Measurements from ENCODE around the gene PCDHB2. TPM values are rescaled to one million over a fixed set of nuclear protein-coding genes. Genes with fewer than 3 reads are reported as not detected.

The PCDHB2 gene
- polyA plus RNA-seq, 2 of the 4 experiments (the other 2 are of a cell fraction), result 3.4 to 5.0 TPM

DNA sequence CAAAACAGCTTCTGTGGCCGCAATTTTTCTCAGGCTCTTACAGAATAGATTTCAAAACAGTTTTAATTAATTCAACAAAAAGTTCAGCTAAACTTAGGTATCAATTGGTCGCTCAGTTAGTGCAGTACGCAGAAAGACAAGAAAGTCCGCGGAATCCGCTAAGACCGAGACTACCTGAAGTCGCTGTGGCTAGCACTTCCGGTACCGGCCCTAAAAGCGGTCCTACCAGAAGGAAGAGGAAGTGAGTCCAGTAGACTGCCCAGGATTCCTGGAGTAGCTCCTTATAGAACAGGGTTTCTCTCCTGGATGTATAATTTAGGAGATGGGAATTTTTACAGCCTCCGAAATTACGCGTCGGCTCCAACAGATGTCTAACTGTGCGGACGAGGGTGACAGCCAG lies 16.6 kb upstream of the PCDHB2 start:
- POLR2A ChIA-PET, result no interaction called here
- TF ChIP-seq SREBF2 (IDR thresholded peaks at IDR 0.05), result no peak
- no peak for TF ChIP-seq HES2 (IDR thresholded peaks at IDR 0.05)
- TF ChIP-seq MYC (IDR thresholded peaks at IDR 0.05; ENCODE audit: borderline replicate concordance, low read length), result no peak
- TF ChIP-seq, protein P1, sequence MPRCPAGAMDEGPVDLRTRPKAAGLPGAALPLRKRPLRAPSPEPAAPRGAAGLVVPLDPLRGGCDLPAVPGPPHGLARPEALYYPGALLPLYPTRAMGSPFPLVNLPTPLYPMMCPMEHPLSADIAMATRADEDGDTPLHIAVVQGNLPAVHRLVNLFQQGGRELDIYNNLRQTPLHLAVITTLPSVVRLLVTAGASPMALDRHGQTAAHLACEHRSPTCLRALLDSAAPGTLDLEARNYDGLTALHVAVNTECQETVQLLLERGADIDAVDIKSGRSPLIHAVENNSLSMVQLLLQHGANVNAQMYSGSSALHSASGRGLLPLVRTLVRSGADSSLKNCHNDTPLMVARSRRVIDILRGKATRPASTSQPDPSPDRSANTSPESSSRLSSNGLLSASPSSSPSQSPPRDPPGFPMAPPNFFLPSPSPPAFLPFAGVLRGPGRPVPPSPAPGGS (IDR thresholded peaks at IDR 0.05), result no peak
- no peak for TF ChIP-seq ZSCAN20 (CRISPR knock-in tag; IDR thresholded peaks at IDR 0.05)
- TF ChIP-seq, protein P2, sequence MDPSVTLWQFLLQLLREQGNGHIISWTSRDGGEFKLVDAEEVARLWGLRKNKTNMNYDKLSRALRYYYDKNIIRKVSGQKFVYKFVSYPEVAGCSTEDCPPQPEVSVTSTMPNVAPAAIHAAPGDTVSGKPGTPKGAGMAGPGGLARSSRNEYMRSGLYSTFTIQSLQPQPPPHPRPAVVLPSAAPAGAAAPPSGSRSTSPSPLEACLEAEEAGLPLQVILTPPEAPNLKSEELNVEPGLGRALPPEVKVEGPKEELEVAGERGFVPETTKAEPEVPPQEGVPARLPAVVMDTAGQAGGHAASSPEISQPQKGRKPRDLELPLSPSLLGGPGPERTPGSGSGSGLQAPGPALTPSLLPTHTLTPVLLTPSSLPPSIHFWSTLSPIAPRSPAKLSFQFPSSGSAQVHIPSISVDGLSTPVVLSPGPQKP (IDR thresholded peaks at IDR 0.05; ENCODE audit: low read depth, low read length), result no peak
- no peak for TF ChIP-seq RAD21 (conservative IDR thresholded peaks at IDR 0.05 in 1 of 2, IDR thresholded peaks at IDR 0.05 in 1 of 2)
- TF ChIP-seq, protein P3, sequence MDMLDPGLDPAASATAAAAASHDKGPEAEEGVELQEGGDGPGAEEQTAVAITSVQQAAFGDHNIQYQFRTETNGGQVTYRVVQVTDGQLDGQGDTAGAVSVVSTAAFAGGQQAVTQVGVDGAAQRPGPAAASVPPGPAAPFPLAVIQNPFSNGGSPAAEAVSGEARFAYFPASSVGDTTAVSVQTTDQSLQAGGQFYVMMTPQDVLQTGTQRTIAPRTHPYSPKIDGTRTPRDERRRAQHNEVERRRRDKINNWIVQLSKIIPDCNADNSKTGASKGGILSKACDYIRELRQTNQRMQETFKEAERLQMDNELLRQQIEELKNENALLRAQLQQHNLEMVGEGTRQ (IDR thresholded peaks at IDR 0.05), result no peak
- no peak for TF ChIP-seq JUNB (IDR thresholded peaks at IDR 0.05)
- no peak for TF ChIP-seq NPAS2 (CRISPR knock-in tag; IDR thresholded peaks at IDR 0.05; ENCODE audit: borderline replicate concordance)
- no peak for TF ChIP-seq CHD2 (IDR thresholded peaks at IDR 0.05; ENCODE audit: low read length, partially characterized antibody)
- no peak for TF ChIP-seq CTCF (IDR thresholded peaks at IDR 0.05)
- no peak for TF ChIP-seq MAX (IDR thresholded peaks at IDR 0.05)
- TF ChIP-seq HOXA7 (CRISPR knock-in tag; IDR thresholded peaks at IDR 0.05), result no peak
- TF ChIP-seq HEYL (CRISPR knock-in tag; IDR thresholded peaks at IDR 0.05), result no peak
- TF ChIP-seq FOXS1 (CRISPR knock-in tag; IDR thresholded peaks at IDR 0.05), result no peak
- TF ChIP-seq ESRRA (IDR thresholded peaks at IDR 0.05; ENCODE audit: borderline replicate concordance, low read length), result no peak
- no peak for TF ChIP-seq RFX5 (IDR thresholded peaks at IDR 0.05)
- TF ChIP-seq HOXB5 (CRISPR knock-in tag; IDR thresholded peaks at IDR 0.05), result no peak
- FAIRE-seq, result no peak
- Histone ChIP-seq H3K27ac (no peak overlapping the region), H3K4me2 (no peak overlapping the region), H3K4me3 (no peak overlapping the region), H3K4me1 (no peaks in the 10 kb centered on the region), H3K9me3 (no peaks in the 10 kb centered on the region)
- ATAC-seq, result no peak
- no peak for DNase-seq (ENCODE audit: low read depth in 1 of 2, low spot score in 1 of 2)
- CTCF ChIA-PET, result interaction anchor here (0.8 to 1.8 kb wide), 5 partner anchors 8 to 287 kb away, joined by 3 to 4 read pairs (median 3); partner anchors contain the start of genes PCDHB11 and PCDHB2
- 86% methylated on average over 17 of the region's 17 CpGs for WGBS (ENCODE audit: missing lambda C conversion rate)

- FAIRE-seq (no peak), DNase-seq (ENCODE audit: low read depth in 1 of 2, low spot score in 1 of 2) (no peak), ATAC-seq (no peak)
- Histone ChIP-seq H3K9me3 (peaks cover 15% of the 10 kb centered on the region), H3K4me2 (no peak overlapping the region), H3K27ac (no peak overlapping the region), H3K4me3 (no peak overlapping the region), H3K4me1 (no peaks in the 10 kb centered on the region)
- CTCF ChIA-PET, result interaction anchor here (0.6 to 1.5 kb wide), 4 partner anchors 8 to 723 kb away, joined by 3 to 4 read pairs (median 3); partner anchors contain the start of gene PCDHGA2
- POLR2A ChIA-PET, result no interaction called here
- no peak for TF ChIP-seq HOXA7 (CRISPR knock-in tag; IDR thresholded peaks at IDR 0.05)
- TF ChIP-seq CBX2 (IDR thresholded peaks at IDR 0.05; ENCODE audit: borderline replicate concordance, low read depth), result no peak
- TF ChIP-seq ZFP36 (IDR thresholded peaks at IDR 0.05; ENCODE audit: borderline replicate concordance, partially characterized antibody), result no peak
- no peak for TF ChIP-seq EP300 (IDR thresholded peaks at IDR 0.05)
- no peak for TF ChIP-seq RARB (CRISPR knock-in tag; IDR thresholded peaks at IDR 0.05)
- no peak for TF ChIP-seq HOXB13 (CRISPR knock-in tag; IDR thresholded peaks at IDR 0.05; ENCODE audit: low read depth)
- no peak for TF ChIP-seq JUN (IDR thresholded peaks at IDR 0.05)
- no peak for TF ChIP-seq NR3C1 (IDR thresholded peaks at IDR 0.05)
- no peak for TF ChIP-seq CBX8 (IDR thresholded peaks at IDR 0.05)
- TF ChIP-seq BHLHE40 (IDR thresholded peaks at IDR 0.05; ENCODE audit: low read depth, low read length), result no peak
- TF ChIP-seq, protein P3 (IDR thresholded peaks at IDR 0.05), result no peak
- TF ChIP-seq CHD4 (IDR thresholded peaks at IDR 0.05; ENCODE audit: borderline replicate concordance), result no peak
- no peak for TF ChIP-seq SREBF2 (IDR thresholded peaks at IDR 0.05)
- no peak for TF ChIP-seq JUNB (IDR thresholded peaks at IDR 0.05)
- no peak for TF ChIP-seq HDAC2 (IDR thresholded peaks at IDR 0.05)
These were observed 12.2 kb upstream of the PCDHB2 start for GRCh38 chr5:141082228-141082627.
